Muscle layer of duodenum (tissue), 2 donors: Measurements from ENCODE around the gene SPINK9.

Source experiments
- H3K27ac ChIP-seq: one replicate; pipeline ENCODE4 v1.7.0; 2013; ENCODE audit warnings: mild to moderate bottlenecking, low read length
- H3K27me3 ChIP-seq: one replicate; pipeline ENCODE4 v1.7.0; 2013; ENCODE audit warnings: low read depth, mild to moderate bottlenecking, control low read depth, low read length
- H3K36me3 ChIP-seq, 2 donors: one replicate each; pipeline ENCODE4 v1.7.0; 2013; ENCODE audit warnings: low read length in 2 of 2, control low read depth in 1 of 2, mild to moderate bottlenecking in 1 of 2; ENCODE audit not compliant: insufficient read depth in 2 of 2, control insufficient read depth in 1 of 2
- H3K4me1 ChIP-seq, 2 donors: one replicate each; pipeline ENCODE4 v1.7.0; 2013; ENCODE audit warnings: low read length in 2 of 2, mild to moderate bottlenecking in 2 of 2, control low read depth in 1 of 2, moderate library complexity in 1 of 2; ENCODE audit not compliant: insufficient read depth in 2 of 2, control insufficient read depth in 1 of 2
- H3K4me3 ChIP-seq, 2 donors: one replicate each; pipeline ENCODE4 v1.7.0; 2013; ENCODE audit warnings: low read length in 2 of 2, low read depth in 1 of 2, mild to moderate bottlenecking in 1 of 2
- H3K9me3 ChIP-seq, 2 donors: one replicate each; pipeline ENCODE4 v1.7.0; 2013; ENCODE audit warnings: low read length in 2 of 2, control low read depth in 1 of 2, mild to moderate bottlenecking in 1 of 2; ENCODE audit not compliant: control insufficient read depth in 1 of 2
- donor health status: healthy.

Gene SPINK9

GRCh38 chr5:148333262-148333849 is 2.0 kb upstream of the SPINK9 start:
- H3K4me3 ChIP-seq, result no peak overlapping the region
- H3K4me1 ChIP-seq, result no peaks in the 10 kb centered on the region
- no peaks in the 10 kb centered on the region for H3K36me3 ChIP-seq
- no peaks in the 10 kb centered on the region for H3K27me3 ChIP-seq
- no peaks in the 10 kb centered on the region for H3K9me3 ChIP-seq
- no peak overlapping the region for H3K27ac ChIP-seq

GRCh38 chr5:148336704-148337435 is 1.5 kb downstream of the SPINK9 start:
- H3K27ac ChIP-seq, result no peak overlapping the region
- H3K9me3 ChIP-seq, result no peaks in the 10 kb centered on the region
- no peak overlapping the region for H3K4me3 ChIP-seq
- H3K4me1 ChIP-seq, result no peaks in the 10 kb centered on the region
- H3K27me3 ChIP-seq, result no peaks in the 10 kb centered on the region
- H3K36me3 ChIP-seq, result no peaks in the 10 kb centered on the region

GRCh38 chr5:148342371-148343045 is 7.1 kb downstream of the SPINK9 start:
- H3K27ac ChIP-seq, result no peak overlapping the region
- H3K9me3 ChIP-seq, result no peaks in the 10 kb centered on the region
- H3K27me3 ChIP-seq, result no peaks in the 10 kb centered on the region
- H3K4me3 ChIP-seq, result no peak overlapping the region
- H3K36me3 ChIP-seq, result no peaks in the 10 kb centered on the region
- H3K4me1 ChIP-seq, result no peaks in the 10 kb centered on the region

GRCh38 chr5:148343046-148343407 is 7.7 kb downstream of the SPINK9 start:
- Histone ChIP-seq H3K4me1 (no peaks in the 10 kb centered on the region), H3K36me3 (no peaks in the 10 kb centered on the region), H3K4me3 (no peak overlapping the region), H3K9me3 (no peaks in the 10 kb centered on the region), H3K27me3 (no peaks in the 10 kb centered on the region), H3K27ac (no peak overlapping the region)

GRCh38 chr5:148343603-148344487 is 8.5 kb downstream of the SPINK9 start:
- Histone ChIP-seq H3K36me3 (no peaks in the 10 kb centered on the region), H3K9me3 (no peaks in the 10 kb centered on the region), H3K27me3 (no peaks in the 10 kb centered on the region), H3K4me3 (no peak overlapping the region), H3K27ac (no peak overlapping the region), H3K4me1 (no peaks in the 10 kb centered on the region)

GRCh38 chr5:148347706-148348105 is 12.3 kb downstream of the SPINK9 start:
- H3K27me3 ChIP-seq, result no peaks in the 10 kb centered on the region
- no peaks in the 10 kb centered on the region for H3K9me3 ChIP-seq
- H3K4me1 ChIP-seq, result no peaks in the 10 kb centered on the region
- no peak overlapping the region for H3K27ac ChIP-seq
- H3K4me3 ChIP-seq, result no peak overlapping the region
- no peaks in the 10 kb centered on the region for H3K36me3 ChIP-seq

- no peaks in the 10 kb centered on the region for H3K36me3 ChIP-seq
- no peaks in the 10 kb centered on the region for H3K9me3 ChIP-seq
Observed at GRCh38 chr5:148352696-148353095, 17.3 kb downstream of the SPINK9 start.

GRCh38 chr5:148353634-148354033 is 18.3 kb downstream of the SPINK9 start:
- H3K4me3 ChIP-seq, result no peak overlapping the region
- H3K27me3 ChIP-seq, result no peaks in the 10 kb centered on the region
- no peaks in the 10 kb centered on the region for H3K4me1 ChIP-seq
- no peak overlapping the region for H3K27ac ChIP-seq
- no peaks in the 10 kb centered on the region for H3K36me3 ChIP-seq
- no peaks in the 10 kb centered on the region for H3K9me3 ChIP-seq

More at GRCh38 chr5:148352696-148353095, 17.3 kb downstream of the SPINK9 start:
- H3K4me3 ChIP-seq, result no peak overlapping the region
- H3K27ac ChIP-seq, result no peak overlapping the region
- no peaks in the 10 kb centered on the region for H3K4me1 ChIP-seq
- H3K27me3 ChIP-seq, result no peaks in the 10 kb centered on the region

- no peaks in the 10 kb centered on the region for H3K36me3 ChIP-seq
- no peaks in the 10 kb centered on the region for H3K4me1 ChIP-seq
- no peaks in the 10 kb centered on the region for H3K27me3 ChIP-seq
- H3K4me3 ChIP-seq, result no peak overlapping the region
- H3K27ac ChIP-seq, result no peak overlapping the region
- H3K9me3 ChIP-seq, result peaks cover 0 to 3% of the 10 kb centered on the region in 2 donors
Observed at GRCh38 chr5:148364343-148364742, 29.0 kb downstream of the SPINK9 start.

- Histone ChIP-seq H3K27ac (no peak overlapping the region), H3K9me3 (peaks cover 0 to 3% of the 10 kb centered on the region in 2 donors), H3K4me3 (no peak overlapping the region), H3K36me3 (no peaks in the 10 kb centered on the region), H3K27me3 (no peaks in the 10 kb centered on the region), H3K4me1 (no peaks in the 10 kb centered on the region)
Observed at GRCh38 chr5:148368299-148368698, 32.9 kb downstream of the SPINK9 start.

GRCh38 chr5:148372166-148372725 is 36.9 kb downstream of the SPINK9 start:
- H3K36me3 ChIP-seq, result no peaks in the 10 kb centered on the region
- no peak overlapping the region for H3K27ac ChIP-seq

More at GRCh38 chr5:148372166-148372725, 36.9 kb downstream of the SPINK9 start:
- Histone ChIP-seq H3K4me3 (no peak overlapping the region), H3K27me3 (no peaks in the 10 kb centered on the region), H3K9me3 (peaks cover 0 to 3% of the 10 kb centered on the region in 2 donors), H3K4me1 (no peaks in the 10 kb centered on the region)
